Measurements from ENCODE around the gene CA12.

Gene CA12

DNA sequence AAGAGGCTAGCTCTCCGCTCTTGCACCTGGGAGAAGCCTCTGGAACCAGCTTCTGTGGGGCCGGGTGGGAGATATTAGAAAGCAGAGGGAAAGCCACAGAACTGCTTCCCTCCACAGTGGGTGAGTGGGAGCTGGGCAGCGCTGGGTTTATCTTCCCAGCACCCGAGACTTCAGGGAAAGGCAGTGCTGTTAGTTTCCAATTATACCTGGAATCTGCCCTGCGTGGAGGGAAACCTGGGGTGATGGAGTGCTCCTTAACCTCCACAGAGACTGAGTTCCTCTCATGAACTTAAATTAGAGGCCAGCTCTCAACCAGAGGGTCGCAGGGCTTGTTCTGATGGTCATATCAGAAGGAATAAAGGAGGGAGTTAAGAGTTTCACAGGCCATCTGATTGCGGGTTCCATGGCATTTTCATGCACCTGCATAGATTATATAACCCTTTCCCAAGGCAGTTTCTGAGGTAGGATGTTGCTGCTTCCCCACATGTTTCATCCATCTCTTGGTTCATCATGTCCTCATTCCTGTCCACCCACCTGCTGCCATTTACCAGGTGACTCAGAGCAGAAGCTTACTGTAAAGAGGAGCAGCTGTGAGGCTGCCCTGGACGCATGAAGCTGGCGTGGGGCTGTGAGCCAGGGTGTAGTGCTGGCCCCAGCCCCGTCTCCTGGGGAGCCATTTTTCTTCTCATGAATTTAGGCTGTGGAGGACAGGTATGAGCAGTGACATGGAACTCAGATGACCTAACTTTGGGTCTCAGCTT is 42.5 kb downstream of the CA12 start:
- H2BK15ac ChIP-seq (replicated peaks; ENCODE audit: low read depth), result no peak overlapping the region
- no CpG with 5 or more reads among the region's 10 CpGs for WGBS (ENCODE audit: extremely low coverage, insufficient coverage, low lambda C conversion rate)
- no peak overlapping the region for H3K4me2 ChIP-seq (ENCODE audit: low read length)
- H3K36me3 ChIP-seq (ENCODE audit: control insufficient read depth, insufficient read depth, low read length), result peaks cover 14% of the 10 kb centered on the region
- no peak overlapping the region for H3K9ac ChIP-seq (ENCODE audit: low read length)
- no peak overlapping the region for H3K4ac ChIP-seq (ENCODE audit: low read depth, low read length)
- no peak overlapping the region for H3K18ac ChIP-seq (ENCODE audit: low read length)
- H3K23ac ChIP-seq (ENCODE audit: low read length), result no peak overlapping the region
- no peak overlapping the region for H4K8ac ChIP-seq (ENCODE audit: low read depth, low read length)
- H3K79me2 ChIP-seq (ENCODE audit: control insufficient read depth, insufficient read depth, low read length), result no peaks in the 10 kb centered on the region
- H3K4me1 ChIP-seq (ENCODE audit: control insufficient read depth, low read depth, low read length), result peaks cover 8% of the 10 kb centered on the region
- no peak overlapping the region for H4K5ac ChIP-seq (ENCODE audit: low read length)
- no peak overlapping the region for H2AK5ac ChIP-seq (ENCODE audit: low read length)
- no peak overlapping the region for H2BK5ac ChIP-seq (ENCODE audit: low read length)
- H3K27me3 ChIP-seq (ENCODE audit: insufficient read depth, low read length, poor library complexity), result no peaks in the 10 kb centered on the region
- H2BK120ac ChIP-seq (ENCODE audit: low read depth, low read length), result no peak overlapping the region
- no peaks in the 10 kb centered on the region for H3K79me1 ChIP-seq (ENCODE audit: low read length)
- no peak for DNase-seq
- no peak overlapping the region for H3K27ac ChIP-seq (ENCODE audit: low read depth, low read length)
- no peak overlapping the region for H3K56ac ChIP-seq (ENCODE audit: low read length)
- H3K4me3 ChIP-seq (ENCODE audit: low read length), result no peak overlapping the region

GRCh38 chr15:63338170-63338569 is 43.5 kb downstream of the CA12 start:
- H3K36me3 ChIP-seq (ENCODE audit: control insufficient read depth, insufficient read depth, low read length), result peaks cover 14% of the 10 kb centered on the region
- no peak overlapping the region for H3K23ac ChIP-seq (ENCODE audit: low read length)
- H3K27me3 ChIP-seq (ENCODE audit: insufficient read depth, low read length, poor library complexity), result no peaks in the 10 kb centered on the region
- no peak overlapping the region for H3K4ac ChIP-seq (ENCODE audit: low read depth, low read length)
- H2AK5ac ChIP-seq (ENCODE audit: low read length), result no peak overlapping the region
- H3K79me1 ChIP-seq (ENCODE audit: low read length), result no peaks in the 10 kb centered on the region
- no peak overlapping the region for H2BK120ac ChIP-seq (ENCODE audit: low read depth, low read length)
- no peak overlapping the region for H2BK15ac ChIP-seq (replicated peaks; ENCODE audit: low read depth)
- no peak overlapping the region for H3K4me2 ChIP-seq (ENCODE audit: low read length)
- no peak for DNase-seq
- no peak overlapping the region for H3K56ac ChIP-seq (ENCODE audit: low read length)
- H3K4me1 ChIP-seq (ENCODE audit: control insufficient read depth, low read depth, low read length), result peaks cover 8% of the 10 kb centered on the region
- no peak overlapping the region for H3K9ac ChIP-seq (ENCODE audit: low read length)
- no peak overlapping the region for H4K8ac ChIP-seq (ENCODE audit: low read depth, low read length)
- H4K5ac ChIP-seq (ENCODE audit: low read length), result no peak overlapping the region
- no peak overlapping the region for H3K4me3 ChIP-seq (ENCODE audit: low read length)
- no peaks in the 10 kb centered on the region for H3K79me2 ChIP-seq (ENCODE audit: control insufficient read depth, insufficient read depth, low read length)
- H2BK5ac ChIP-seq (ENCODE audit: low read length), result no peak overlapping the region
- no peak overlapping the region for H3K18ac ChIP-seq (ENCODE audit: low read length)
- H3K27ac ChIP-seq (ENCODE audit: low read depth, low read length), result no peak overlapping the region

- H2BK5ac ChIP-seq (ENCODE audit: low read length), result no peak overlapping the region
- H2BK120ac ChIP-seq (ENCODE audit: low read depth, low read length), result no peak overlapping the region
- no peak overlapping the region for H2BK15ac ChIP-seq (replicated peaks; ENCODE audit: low read depth)
- H2AK5ac ChIP-seq (ENCODE audit: low read length), result no peak overlapping the region
- no peaks in the 10 kb centered on the region for H3K27me3 ChIP-seq (ENCODE audit: insufficient read depth, low read length, poor library complexity)
- H3K79me1 ChIP-seq (ENCODE audit: low read length), result no peaks in the 10 kb centered on the region
- peaks cover 8% of the 10 kb centered on the region for H3K4me1 ChIP-seq (ENCODE audit: control insufficient read depth, low read depth, low read length)
- H4K5ac ChIP-seq (ENCODE audit: low read length), result no peak overlapping the region
- no peak overlapping the region for H3K4ac ChIP-seq (ENCODE audit: low read depth, low read length)
- H3K56ac ChIP-seq (ENCODE audit: low read length), result no peak overlapping the region
- no peak overlapping the region for H3K23ac ChIP-seq (ENCODE audit: low read length)
- WGBS (ENCODE audit: extremely low coverage, insufficient coverage, low lambda C conversion rate), result no CpG with 5 or more reads among the region's 4 CpGs
- H4K8ac ChIP-seq (ENCODE audit: low read depth, low read length), result no peak overlapping the region
- H3K79me2 ChIP-seq (ENCODE audit: control insufficient read depth, insufficient read depth, low read length), result no peaks in the 10 kb centered on the region
- H3K18ac ChIP-seq (ENCODE audit: low read length), result no peak overlapping the region
- no peak for DNase-seq
- H3K9ac ChIP-seq (ENCODE audit: low read length), result no peak overlapping the region
- H3K4me3 ChIP-seq (ENCODE audit: low read length), result no peak overlapping the region
- no peak overlapping the region for H3K4me2 ChIP-seq (ENCODE audit: low read length)
- H3K27ac ChIP-seq (ENCODE audit: low read depth, low read length), result no peak overlapping the region
- H3K36me3 ChIP-seq (ENCODE audit: control insufficient read depth, insufficient read depth, low read length), result peaks cover 14% of the 10 kb centered on the region
These were observed 44.6 kb downstream of the CA12 start for GRCh38 chr15:63337046-63337445.

DNA sequence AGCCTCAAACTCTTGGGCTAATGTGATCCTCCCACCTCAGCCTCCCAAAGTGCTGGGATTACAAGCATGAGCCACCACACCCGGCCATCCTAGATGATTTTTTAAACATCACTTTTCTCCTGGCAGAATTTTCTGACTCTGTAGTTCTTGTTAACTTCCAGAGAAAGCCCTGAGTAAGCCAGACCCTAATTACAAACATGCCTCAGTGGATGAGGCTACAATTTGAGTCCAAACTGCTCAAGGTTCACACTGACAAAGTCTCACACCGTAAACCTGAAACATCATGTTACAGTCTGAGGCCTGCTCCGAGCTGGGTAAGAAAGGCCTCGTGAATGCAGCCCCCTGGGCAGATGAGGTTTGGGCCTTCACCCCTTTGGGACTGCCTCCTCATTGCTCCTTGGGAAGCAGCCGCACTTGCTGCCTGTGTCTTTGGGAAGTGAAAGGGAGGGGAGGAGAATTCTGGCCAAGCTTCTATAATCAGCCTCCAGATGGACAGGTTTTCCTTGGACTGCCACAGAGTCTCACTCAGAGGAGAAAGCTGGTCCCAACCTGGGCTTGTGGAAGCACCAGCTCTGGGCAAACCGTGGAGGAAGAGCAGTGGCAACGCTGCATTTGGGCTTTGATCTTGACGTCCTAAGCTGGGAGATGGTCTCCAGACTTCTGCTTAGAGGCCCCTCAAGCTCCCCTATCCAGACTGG is 46.0 kb downstream of the CA12 start:
- H3K27ac ChIP-seq (ENCODE audit: low read depth, low read length), result no peak overlapping the region
- H3K18ac ChIP-seq (ENCODE audit: low read length), result no peak overlapping the region
- no peak overlapping the region for H3K4ac ChIP-seq (ENCODE audit: low read depth, low read length)
- no peak overlapping the region for H2BK120ac ChIP-seq (ENCODE audit: low read depth, low read length)
- no peak overlapping the region for H3K4me3 ChIP-seq (ENCODE audit: low read length)
- H4K8ac ChIP-seq (ENCODE audit: low read depth, low read length), result no peak overlapping the region
- H3K4me1 ChIP-seq (ENCODE audit: control insufficient read depth, low read depth, low read length), result peaks cover 4% of the 10 kb centered on the region
- peak overlapping the region; percentile 7 for H3K56ac ChIP-seq (ENCODE audit: low read length)
- no CpG with 5 or more reads among the region's 8 CpGs for WGBS (ENCODE audit: extremely low coverage, insufficient coverage, low lambda C conversion rate)
- H3K23ac ChIP-seq (ENCODE audit: low read length), result no peak overlapping the region
- H3K79me1 ChIP-seq (ENCODE audit: low read length), result no peaks in the 10 kb centered on the region
- no peak overlapping the region for H2BK5ac ChIP-seq (ENCODE audit: low read length)
- H4K5ac ChIP-seq (ENCODE audit: low read length), result no peak overlapping the region
- H3K27me3 ChIP-seq (ENCODE audit: insufficient read depth, low read length, poor library complexity), result no peaks in the 10 kb centered on the region
- H3K36me3 ChIP-seq (ENCODE audit: control insufficient read depth, insufficient read depth, low read length), result peaks cover 13% of the 10 kb centered on the region
- H3K4me2 ChIP-seq (ENCODE audit: low read length), result no peak overlapping the region
- H2BK15ac ChIP-seq (replicated peaks; ENCODE audit: low read depth), result no peak overlapping the region
- H2AK5ac ChIP-seq (ENCODE audit: low read length), result no peak overlapping the region
- no peak overlapping the region for H3K9ac ChIP-seq (ENCODE audit: low read length)
- no peak for DNase-seq
- H3K79me2 ChIP-seq (ENCODE audit: control insufficient read depth, insufficient read depth, low read length), result no peaks in the 10 kb centered on the region

DNA sequence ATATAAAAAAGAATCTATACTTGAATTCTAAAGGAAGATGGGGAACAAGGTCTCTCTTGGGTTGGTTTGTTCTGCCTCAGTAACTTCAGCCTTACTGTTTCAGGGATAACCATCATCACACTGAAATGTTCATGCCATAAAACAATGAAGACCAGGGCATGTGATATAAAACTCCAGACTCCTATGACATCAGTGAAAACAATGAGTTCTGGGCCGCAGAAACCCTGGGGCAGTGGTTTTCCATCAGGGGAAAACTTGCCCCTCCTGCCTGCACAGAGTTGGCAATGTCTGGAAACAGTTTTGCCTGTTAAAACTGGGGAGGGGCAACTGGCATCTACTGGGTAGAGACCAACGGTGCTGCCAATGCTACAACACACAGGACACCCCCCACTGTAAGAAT is 46.8 kb downstream of the CA12 start:
- no peak overlapping the region for H3K56ac ChIP-seq (ENCODE audit: low read length)
- no peaks in the 10 kb centered on the region for H3K79me2 ChIP-seq (ENCODE audit: control insufficient read depth, insufficient read depth, low read length)
- WGBS (ENCODE audit: extremely low coverage, insufficient coverage, low lambda C conversion rate), result no CpG with 5 or more reads among the region's 2 CpGs
- H4K5ac ChIP-seq (ENCODE audit: low read length), result no peak overlapping the region
- H2AK5ac ChIP-seq (ENCODE audit: low read length), result no peak overlapping the region
- no peak overlapping the region for H3K4ac ChIP-seq (ENCODE audit: low read depth, low read length)
- H3K4me1 ChIP-seq (ENCODE audit: control insufficient read depth, low read depth, low read length), result no peaks in the 10 kb centered on the region
- no peak overlapping the region for H3K9ac ChIP-seq (ENCODE audit: low read length)
- no peak overlapping the region for H2BK15ac ChIP-seq (replicated peaks; ENCODE audit: low read depth)
- H3K4me3 ChIP-seq (ENCODE audit: low read length), result no peak overlapping the region
- H4K8ac ChIP-seq (ENCODE audit: low read depth, low read length), result no peak overlapping the region
- H3K23ac ChIP-seq (ENCODE audit: low read length), result no peak overlapping the region
- H2BK120ac ChIP-seq (ENCODE audit: low read depth, low read length), result no peak overlapping the region
- no peak overlapping the region for H3K27ac ChIP-seq (ENCODE audit: low read depth, low read length)
- no peaks in the 10 kb centered on the region for H3K79me1 ChIP-seq (ENCODE audit: low read length)
- no peak for DNase-seq
- peaks cover 8% of the 10 kb centered on the region for H3K36me3 ChIP-seq (ENCODE audit: control insufficient read depth, insufficient read depth, low read length)
- no peaks in the 10 kb centered on the region for H3K27me3 ChIP-seq (ENCODE audit: insufficient read depth, low read length, poor library complexity)
- no peak overlapping the region for H2BK5ac ChIP-seq (ENCODE audit: low read length)
- H3K4me2 ChIP-seq (ENCODE audit: low read length), result no peak overlapping the region
- no peak overlapping the region for H3K18ac ChIP-seq (ENCODE audit: low read length)

All from mesendoderm (in vitro differentiated cells).